ENCODE measurements around the gene POMP.

- TF ChIP-seq CTCF (IDR thresholded peaks at IDR 0.05) (no peak), CBX2 (IDR thresholded peaks at IDR 0.05; ENCODE audit: borderline replicate concordance, low read depth) (no peak), CEBPB (IDR thresholded peaks at IDR 0.05) (no peak)
- TF ChIP-seq, protein P1, sequence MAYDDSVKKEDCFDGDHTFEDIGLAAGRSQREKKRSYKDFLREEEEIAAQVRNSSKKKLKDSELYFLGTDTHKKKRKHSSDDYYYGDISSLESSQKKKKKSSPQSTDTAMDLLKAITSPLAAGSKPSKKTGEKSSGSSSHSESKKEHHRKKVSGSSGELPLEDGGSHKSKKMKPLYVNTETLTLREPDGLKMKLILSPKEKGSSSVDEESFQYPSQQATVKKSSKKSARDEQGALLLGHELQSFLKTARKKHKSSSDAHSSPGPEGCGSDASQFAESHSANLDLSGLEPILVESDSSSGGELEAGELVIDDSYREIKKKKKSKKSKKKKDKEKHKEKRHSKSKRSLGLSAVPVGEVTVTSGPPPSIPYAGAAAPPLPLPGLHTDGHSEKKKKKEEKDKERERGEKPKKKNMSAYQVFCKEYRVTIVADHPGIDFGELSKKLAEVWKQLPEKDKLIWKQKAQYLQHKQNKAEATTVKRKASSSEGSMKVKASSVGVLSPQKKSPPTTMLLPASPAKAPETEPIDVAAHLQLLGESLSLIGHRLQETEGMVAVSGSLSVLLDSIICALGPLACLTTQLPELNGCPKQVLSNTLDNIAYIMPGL (CRISPR knock-in tag; IDR thresholded peaks at IDR 0.05; ENCODE audit: borderline replicate concordance): no peak
Observed at GRCh38 chr13:28638756-28639155, 20.2 kb upstream of the POMP start.

All from A549 (cell line).